NT2/D1 (cell line): ENCODE results near the gene GALR1.

ENCODE experiments used
- DNase-seq: peaks from one replicate; pipeline ENCODE4 v3.0.0-alpha.2; 2011; ENCODE audit warnings: low read depth, low spot score
- H3K27me3 ChIP-seq: 2 replicates; pipeline ENCODE4 v1.6.0; 2011; ENCODE audit warnings: mild to moderate bottlenecking; ENCODE audit not compliant: insufficient read length, insufficient read depth
- H3K36me3 ChIP-seq: 2 replicates; pipeline ENCODE4 v1.6.1; 2011; ENCODE audit warnings: mild to moderate bottlenecking, low read length, mixed read lengths; ENCODE audit not compliant: insufficient read depth, insufficient read length
- H3K4me1 ChIP-seq: 2 replicates; pipeline ENCODE4 v1.5.1; 2011; ENCODE audit not compliant: insufficient read depth, insufficient read length
- H3K4me3 ChIP-seq: 2 replicates; pipeline ENCODE4 v1.5.1; 2011; ENCODE audit warnings: low read depth; ENCODE audit not compliant: insufficient read length
- H3K9ac ChIP-seq: 2 replicates; pipeline ENCODE4 v1.6.0; 2011; ENCODE audit warnings: low read depth; ENCODE audit not compliant: insufficient read length
- H3K9me3 ChIP-seq: 2 replicates; pipeline ENCODE4 v1.5.1; 2011; ENCODE audit warnings: mild to moderate bottlenecking, low read length; ENCODE audit not compliant: insufficient read depth
- SUZ12 ChIP-seq: IDR thresholded peaks from 2 replicates; pipeline ENCODE4 v1.6.1; 2011; ENCODE audit not compliant: insufficient read length, insufficient read depth; ENCODE audit errors: extremely low read depth
- ZNF274 ChIP-seq: IDR thresholded peaks from 2 replicates; pipeline ENCODE4 v1.6.1; 2011; ENCODE audit warnings: mild to moderate bottlenecking, low read depth, low read length

The GALR1 gene

DNA sequence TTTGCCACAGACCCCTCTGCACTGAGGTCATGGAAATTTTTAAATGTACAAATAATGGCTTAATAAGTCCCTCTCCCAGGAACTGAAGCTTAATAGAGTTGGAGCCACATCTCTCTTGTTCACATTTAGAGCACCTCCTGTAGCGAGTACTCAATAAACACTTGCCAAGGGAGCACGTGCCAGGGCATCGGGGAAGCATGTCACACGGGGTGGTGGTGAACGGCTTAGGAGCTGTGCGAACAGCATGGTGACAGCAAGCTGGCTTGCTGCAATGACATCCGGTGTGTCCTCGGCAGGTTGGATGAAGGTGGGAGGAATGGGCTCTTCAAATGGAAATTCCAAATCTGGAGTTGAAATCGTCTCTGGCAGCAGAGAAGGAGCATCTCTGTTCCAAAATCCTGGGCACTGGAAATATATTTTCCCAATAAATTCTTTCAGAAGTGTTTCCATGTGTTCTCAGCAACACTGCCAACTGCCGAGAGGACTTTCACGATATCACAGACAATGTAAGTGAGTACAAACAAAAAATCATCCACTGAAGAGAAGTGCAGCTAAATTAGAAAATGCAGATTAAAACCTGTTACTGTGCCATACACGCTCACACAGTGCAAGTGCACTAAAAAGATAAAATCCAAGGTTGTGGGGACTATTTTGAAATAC is 74.1 kb downstream of the GALR1 start:
- no peak for DNase-seq
- TF ChIP-seq SUZ12 (no peak), ZNF274 (no peak)

More for the DNA sequence above, 74.1 kb downstream of the GALR1 start:
- no peaks in the 10 kb centered on the region for H3K36me3 ChIP-seq
- no peak overlapping the region for H3K4me3 ChIP-seq
- H3K9me3 ChIP-seq = no peaks in the 10 kb centered on the region
- H3K9ac ChIP-seq = no peak overlapping the region
- no peaks in the 10 kb centered on the region for H3K4me1 ChIP-seq
- no peaks in the 10 kb centered on the region for H3K27me3 ChIP-seq
